MM.1S (cell line): ENCODE results near the gene ERICH6B.
"Not testable (repeated sequence)": the region's sequence is repeated elsewhere in the genome, so short reads cannot be mapped to it uniquely, and the experiment has no call there.

Experiments used
- CTCF ChIP-seq: fragments of 300-600 bp; sonication (generic); IDR thresholded peaks from 2 replicates; pipeline ENCODE4 v1.5.1; 2016; ENCODE audit warnings: antibody characterized with exemption, low read length, mixed read lengths
- EZH2 ChIP-seq: fragments of 300-600 bp; sonication (generic); optimal IDR thresholded peaks from 2 replicates; pipeline ENCODE3; 2017; ENCODE audit warnings: low read depth, mild to moderate bottlenecking, antibody characterized with exemption, low read length, mixed read lengths
- EZH2phosphoT487 ChIP-seq: fragments of 300-600 bp; sonication (generic); IDR thresholded peaks from 2 replicates; pipeline ENCODE4 v1.6.1; 2018; ENCODE audit warnings: antibody characterized with exemption, low read length

- TF ChIP-seq CTCF, EZH2, EZH2phosphoT487: not testable (repeated sequence)
Observed at GRCh38 chr13:45635291-45635690, 19.8 kb upstream of the ERICH6B start.
